Measurements from ENCODE around the gene TOMM7.
"Not testable (repeated sequence)": the region's sequence is repeated elsewhere in the genome, so short reads cannot be mapped to it uniquely, and the experiment has no call there.

Gene TOMM7

DNA sequence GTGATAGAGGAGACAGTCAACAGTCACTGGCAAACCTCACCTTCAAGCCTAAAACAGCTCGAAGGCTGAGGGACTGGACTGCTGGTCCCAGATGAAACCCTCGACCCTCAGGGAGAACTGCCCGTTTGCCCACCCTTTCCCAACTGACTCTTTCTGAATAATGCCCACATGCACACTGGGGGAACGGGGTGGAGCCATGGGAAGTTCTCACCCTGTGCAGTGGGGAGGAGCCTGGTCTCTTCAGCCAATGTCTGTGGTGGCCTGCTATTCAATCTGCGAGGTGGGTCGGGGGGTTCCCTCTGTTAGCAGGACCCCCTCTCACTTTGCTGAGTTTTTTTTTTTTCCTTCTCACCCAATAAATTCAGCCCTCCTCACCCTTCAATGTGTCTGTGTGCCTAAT is 14.5 kb downstream of the TOMM7 start:
- Mint-ChIP-seq H3K27me3 (no peaks in the 10 kb centered on the region), H3K27ac (ENCODE audit: low read depth) (no peak overlapping the region), H3K9me3 (no peaks in the 10 kb centered on the region), H3K4me1 (no peaks in the 10 kb centered on the region), H3K4me3 (no peak overlapping the region), H3K36me3 (ENCODE audit: insufficient read depth) (peaks cover 11% of the 10 kb centered on the region)
- DNase-seq (ENCODE audit: low spot score in 2 of 2) (no peak), ATAC-seq (replicated peaks; ENCODE audit: extremely low read depth, poor library complexity, severe bottlenecking) (no peak)

DNA sequence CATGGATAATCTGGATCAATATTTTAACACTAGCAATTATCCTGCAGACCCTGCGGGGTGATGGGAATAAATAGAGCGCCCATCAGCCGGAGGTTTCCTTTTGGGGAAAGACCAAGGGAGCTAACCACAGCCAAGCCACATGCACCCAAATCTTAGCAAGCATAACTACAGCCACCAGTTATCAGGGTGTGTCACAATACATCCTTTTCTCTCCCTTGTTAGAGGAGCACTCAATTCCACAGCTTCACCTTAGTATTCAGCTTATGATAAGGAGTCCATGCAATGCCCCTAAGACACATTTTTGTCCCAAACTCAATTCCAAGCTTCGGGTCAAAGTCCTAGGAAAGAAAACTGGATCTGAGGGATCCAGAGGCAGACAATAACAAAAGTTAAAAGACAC is 15.9 kb downstream of the TOMM7 start:
- H3K4me3 Mint-ChIP-seq, result no peak overlapping the region
- no peaks in the 10 kb centered on the region for H3K4me1 Mint-ChIP-seq
- no peak overlapping the region for H3K27ac Mint-ChIP-seq (ENCODE audit: low read depth)
- ATAC-seq (replicated peaks; ENCODE audit: extremely low read depth, poor library complexity, severe bottlenecking) (no peak), DNase-seq (ENCODE audit: low spot score in 2 of 2) (no peak)
- H3K36me3 Mint-ChIP-seq (ENCODE audit: insufficient read depth), result peaks cover 2% of the 10 kb centered on the region
- H3K27me3 Mint-ChIP-seq, result peaks cover 12% of the 10 kb centered on the region
- no peaks in the 10 kb centered on the region for H3K9me3 Mint-ChIP-seq

DNA sequence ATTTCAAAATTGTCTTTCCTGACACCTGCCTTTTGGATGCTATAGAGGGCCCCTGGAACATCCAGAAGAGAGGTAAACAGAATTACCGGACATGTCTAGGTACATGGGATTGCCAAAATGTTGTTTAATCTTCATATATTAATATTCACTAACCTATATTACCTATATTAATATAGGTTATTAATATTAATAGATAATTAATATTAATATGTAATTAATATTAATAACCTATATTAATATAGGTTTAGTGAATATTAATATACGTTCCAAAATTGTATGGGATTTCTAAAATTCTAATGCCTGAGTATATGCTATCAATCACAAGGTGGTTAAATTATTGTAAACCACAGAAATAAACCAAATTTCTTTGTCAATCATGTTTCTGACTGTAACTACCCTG is 17.4 kb downstream of the TOMM7 start:
- H3K9me3 Mint-ChIP-seq, result no peaks in the 10 kb centered on the region
- H3K27me3 Mint-ChIP-seq, result peaks cover 12% of the 10 kb centered on the region
- H3K4me3 Mint-ChIP-seq, result no peak overlapping the region
- H3K4me1 Mint-ChIP-seq, result no peaks in the 10 kb centered on the region
- no peak for ATAC-seq (replicated peaks; ENCODE audit: extremely low read depth, poor library complexity, severe bottlenecking)
- peaks cover 2% of the 10 kb centered on the region for H3K36me3 Mint-ChIP-seq (ENCODE audit: insufficient read depth)
- DNase-seq (ENCODE audit: low spot score in 2 of 2), result no peak
- no peak overlapping the region for H3K27ac Mint-ChIP-seq (ENCODE audit: low read depth)

DNA sequence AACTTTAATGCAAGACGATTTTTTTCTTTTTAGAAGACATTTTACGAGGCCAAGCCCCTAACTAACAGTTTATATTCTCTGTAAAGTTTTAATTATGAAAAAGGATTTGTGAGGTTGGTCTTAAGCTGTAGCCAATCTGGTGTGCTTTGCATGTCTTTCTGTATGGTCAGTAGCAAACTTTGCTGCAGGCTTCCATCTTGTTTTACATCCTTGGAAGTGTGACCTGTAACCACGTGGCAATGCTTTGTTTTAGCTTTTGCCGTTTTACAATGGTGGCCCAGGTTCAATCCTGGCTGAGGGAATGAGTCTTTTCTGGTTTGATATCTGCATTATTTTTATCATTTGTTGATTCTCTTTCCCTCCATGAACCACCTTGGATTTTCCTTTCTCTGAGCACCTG is 19.8 kb downstream of the TOMM7 start:
- not testable (repeated sequence) for ATAC-seq (replicated peaks; ENCODE audit: extremely low read depth, poor library complexity, severe bottlenecking); H3K9me3 Mint-ChIP-seq; H3K4me1 Mint-ChIP-seq; H3K27ac Mint-ChIP-seq (ENCODE audit: low read depth); DNase-seq (ENCODE audit: low spot score in 2 of 2); H3K36me3 Mint-ChIP-seq (ENCODE audit: insufficient read depth); H3K4me3 Mint-ChIP-seq
- peaks cover 12% of the 10 kb centered on the region for H3K27me3 Mint-ChIP-seq

DNA sequence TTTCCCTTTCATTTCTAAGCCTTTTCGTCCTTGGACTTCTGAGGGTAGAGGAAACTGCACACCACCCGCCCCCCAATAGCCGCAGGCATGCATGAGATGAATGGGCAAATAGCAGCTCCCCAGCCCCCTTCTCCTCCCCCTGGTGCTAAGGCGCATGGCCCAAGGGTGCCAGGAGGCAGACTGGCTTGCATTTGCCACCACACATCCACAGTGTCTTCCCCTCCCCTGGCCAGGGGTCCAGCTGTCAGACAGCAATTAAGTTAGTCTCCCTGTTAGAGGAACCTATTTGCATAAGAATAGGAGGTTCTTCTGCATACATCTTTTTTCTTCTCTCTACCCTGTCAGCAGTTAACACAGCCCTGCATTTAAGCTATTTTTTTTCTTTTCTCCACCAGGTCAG is 20.2 kb downstream of the TOMM7 start:
- no peak for ATAC-seq (replicated peaks; ENCODE audit: extremely low read depth, poor library complexity, severe bottlenecking)
- H3K36me3 Mint-ChIP-seq (ENCODE audit: insufficient read depth), result no peaks in the 10 kb centered on the region

DNA sequence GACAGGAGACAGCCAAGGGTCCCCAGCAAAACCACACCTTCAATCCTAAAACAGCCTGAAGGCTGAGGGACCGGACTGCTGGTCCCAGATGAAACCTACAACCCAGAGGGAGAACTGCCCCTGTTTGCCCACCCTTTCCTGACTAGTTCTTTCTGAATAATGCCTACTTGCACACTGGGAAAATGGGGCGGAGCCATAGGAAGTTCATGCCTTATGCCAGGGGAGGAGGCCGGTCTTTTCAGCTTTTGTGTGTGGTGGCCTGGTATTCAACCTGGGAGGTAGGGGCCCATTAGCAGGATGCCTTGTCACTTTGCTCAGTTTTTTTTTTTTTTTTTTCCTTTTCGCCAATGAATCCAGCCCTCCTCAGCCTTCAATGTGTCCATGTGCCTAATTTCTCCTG is 20.7 kb downstream of the TOMM7 start:
- no peaks in the 10 kb centered on the region for H3K9me3 Mint-ChIP-seq
- no peak for ATAC-seq (replicated peaks; ENCODE audit: extremely low read depth, poor library complexity, severe bottlenecking)
- H3K27ac Mint-ChIP-seq (ENCODE audit: low read depth), result no peak overlapping the region
- H3K4me3 Mint-ChIP-seq, result no peak overlapping the region
- no peaks in the 10 kb centered on the region for H3K36me3 Mint-ChIP-seq (ENCODE audit: insufficient read depth)
- no peak for DNase-seq (ENCODE audit: low spot score in 2 of 2)
- no peaks in the 10 kb centered on the region for H3K4me1 Mint-ChIP-seq
- H3K27me3 Mint-ChIP-seq, result peaks cover 12% of the 10 kb centered on the region

More for the DNA sequence above, 20.2 kb downstream of the TOMM7 start:
- Mint-ChIP-seq H3K4me1 (no peaks in the 10 kb centered on the region), H3K27me3 (peaks cover 12% of the 10 kb centered on the region), H3K9me3 (no peaks in the 10 kb centered on the region), H3K4me3 (no peak overlapping the region), H3K27ac (ENCODE audit: low read depth) (no peak overlapping the region)
- DNase-seq (ENCODE audit: low spot score in 2 of 2), result no peak

DNA sequence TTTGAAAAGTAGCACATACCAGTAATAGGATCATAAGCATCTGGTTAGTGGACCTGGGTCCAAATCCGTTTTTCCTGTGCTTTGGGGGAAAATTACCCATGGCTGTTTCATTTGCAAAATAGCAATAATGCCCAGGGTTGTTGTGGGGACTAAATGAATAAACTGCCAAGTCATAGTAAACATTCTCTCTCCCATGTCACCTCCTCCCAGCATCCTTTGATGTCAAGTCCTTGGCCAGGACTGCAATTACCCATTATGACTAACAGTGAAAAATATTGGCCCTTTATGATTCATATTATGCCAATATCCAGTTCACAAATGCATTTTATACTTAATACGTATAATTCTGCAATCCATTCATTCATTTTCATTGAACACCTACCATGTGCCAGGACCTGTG is 23.0 kb downstream of the TOMM7 start:
- H3K36me3 Mint-ChIP-seq (ENCODE audit: insufficient read depth), result no peaks in the 10 kb centered on the region
- peaks cover 12% of the 10 kb centered on the region for H3K27me3 Mint-ChIP-seq
- no peaks in the 10 kb centered on the region for H3K9me3 Mint-ChIP-seq
- no peaks in the 10 kb centered on the region for H3K4me1 Mint-ChIP-seq
- no peak for DNase-seq (ENCODE audit: low spot score in 2 of 2)
- H3K4me3 Mint-ChIP-seq, result no peak overlapping the region
- no peak for ATAC-seq (replicated peaks; ENCODE audit: extremely low read depth, poor library complexity, severe bottlenecking)
- H3K27ac Mint-ChIP-seq (ENCODE audit: low read depth), result no peak overlapping the region

DNA sequence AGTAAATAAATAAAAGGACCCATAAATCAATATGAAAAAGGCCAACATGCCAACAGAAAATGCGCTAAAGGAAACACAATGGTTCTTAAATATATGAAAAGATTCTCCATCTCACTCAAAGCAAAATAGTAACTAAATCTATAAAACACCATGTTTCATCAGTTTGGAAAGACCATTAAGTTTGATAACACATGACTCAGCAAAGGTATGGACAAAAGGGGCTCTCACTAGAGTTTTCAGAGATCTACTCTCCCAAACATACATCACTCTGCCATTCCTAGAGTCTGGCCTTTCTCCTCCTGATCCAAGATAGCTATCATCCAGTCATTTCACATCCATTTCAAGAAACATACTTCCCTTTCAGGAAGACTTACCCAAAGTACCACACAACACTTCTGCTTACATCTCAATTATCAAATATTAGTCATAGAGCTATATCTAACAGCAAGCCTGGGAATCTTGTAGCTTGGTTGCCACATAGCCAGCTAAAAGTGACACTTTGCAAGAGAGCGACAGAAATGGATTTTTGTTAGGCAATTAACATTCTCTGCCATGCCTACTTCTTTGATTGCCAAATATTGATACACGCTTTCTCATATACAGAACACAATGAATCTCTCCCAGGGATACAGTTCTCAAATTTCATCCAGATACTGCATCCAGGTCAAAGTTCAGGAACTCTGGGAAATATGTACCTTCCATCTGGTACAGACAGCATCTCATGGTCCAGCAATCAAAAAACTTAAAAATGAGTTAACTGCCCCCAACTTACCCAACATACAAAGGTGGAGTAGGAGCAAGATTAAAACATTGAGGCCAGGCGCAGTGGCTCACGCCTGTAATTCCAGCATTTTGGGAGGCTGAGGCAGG is 28.8 kb downstream of the TOMM7 start:
- Mint-ChIP-seq H3K9me3 (no peaks in the 10 kb centered on the region), H3K4me1 (no peaks in the 10 kb centered on the region)
- DNase-seq (ENCODE audit: low spot score in 2 of 2), result no peak

DNA sequence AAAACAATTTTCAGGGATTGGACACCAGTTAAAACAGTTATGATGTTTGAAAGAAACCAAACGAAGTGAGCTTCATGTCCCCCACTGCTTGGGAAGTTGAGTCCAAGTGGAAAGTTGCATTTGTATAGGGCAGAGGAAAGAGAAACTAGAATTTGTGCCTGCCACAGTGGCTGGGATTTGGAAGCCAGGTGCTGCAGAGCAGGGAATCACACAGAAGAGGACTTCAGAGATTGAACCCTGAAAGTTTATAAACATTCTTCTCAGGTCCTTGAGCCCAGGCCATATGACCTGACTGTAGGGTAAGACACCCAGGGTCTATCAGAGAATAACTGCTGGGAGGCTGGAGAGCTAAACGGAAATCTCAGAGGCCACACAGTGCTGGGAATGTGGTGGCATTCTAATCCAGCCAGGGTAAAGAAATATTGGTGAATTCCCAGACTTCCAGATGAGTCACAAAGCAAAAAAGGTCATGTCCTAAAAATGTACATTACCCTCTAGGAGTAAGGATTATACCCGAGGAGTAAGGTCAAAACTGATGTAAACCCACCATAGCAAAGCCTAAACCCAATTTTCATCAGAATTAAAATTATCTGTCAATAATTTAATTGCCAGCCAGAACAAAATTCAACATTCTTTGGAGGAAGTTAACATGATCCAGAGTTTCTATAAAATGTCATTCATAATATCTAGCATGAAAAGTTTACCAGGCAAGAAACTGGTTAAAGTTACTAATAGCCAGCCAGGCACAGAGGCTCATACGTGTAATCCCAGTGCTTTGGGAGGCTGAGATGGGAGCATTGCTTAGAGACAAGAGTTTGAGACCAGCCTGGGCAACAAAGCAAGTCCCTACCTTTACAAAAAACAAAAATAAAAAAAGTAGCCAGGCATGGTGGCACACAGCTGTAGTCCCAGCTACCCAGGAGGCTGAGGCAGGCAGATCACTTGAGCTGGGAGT is 31.2 kb downstream of the TOMM7 start:
- DNase-seq (ENCODE audit: low spot score in 2 of 2), result no peak
- no peaks in the 10 kb centered on the region for H3K9me3 Mint-ChIP-seq
- no peak overlapping the region for H3K4me3 Mint-ChIP-seq
- peaks cover 9% of the 10 kb centered on the region for H3K27me3 Mint-ChIP-seq
- H3K4me1 Mint-ChIP-seq, result no peaks in the 10 kb centered on the region
- ATAC-seq (replicated peaks; ENCODE audit: extremely low read depth, poor library complexity, severe bottlenecking), result no peak
- no peaks in the 10 kb centered on the region for H3K36me3 Mint-ChIP-seq (ENCODE audit: insufficient read depth)
- H3K27ac Mint-ChIP-seq (ENCODE audit: low read depth), result no peak overlapping the region

More for the DNA sequence above, 28.8 kb downstream of the TOMM7 start:
- H3K27ac Mint-ChIP-seq (ENCODE audit: low read depth), result no peak overlapping the region
- ATAC-seq (replicated peaks; ENCODE audit: extremely low read depth, poor library complexity, severe bottlenecking), result no peak
- H3K36me3 Mint-ChIP-seq (ENCODE audit: insufficient read depth), result no peaks in the 10 kb centered on the region
- peaks cover 9% of the 10 kb centered on the region for H3K27me3 Mint-ChIP-seq
- H3K4me3 Mint-ChIP-seq, result no peak overlapping the region

DNA sequence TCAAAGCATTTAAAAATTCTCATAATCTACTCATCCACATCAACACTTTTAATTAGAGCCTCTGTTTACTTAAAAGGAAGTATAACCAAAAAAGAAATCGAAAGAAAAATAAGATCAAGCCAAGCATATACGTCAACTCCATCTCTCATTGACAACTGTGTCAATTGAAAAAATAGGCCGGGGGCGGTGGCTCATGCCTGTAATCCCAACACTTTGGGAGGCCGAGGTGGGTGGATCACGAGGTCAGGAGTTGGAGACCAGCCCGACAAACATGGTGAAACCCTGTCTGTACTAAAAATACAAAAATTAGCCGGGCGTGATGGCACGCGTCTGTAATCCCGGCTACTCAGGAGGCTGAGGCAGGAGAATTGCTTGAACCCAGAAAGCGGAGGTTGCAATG is 32.0 kb downstream of the TOMM7 start:
- not testable (repeated sequence) for H3K36me3 Mint-ChIP-seq (ENCODE audit: insufficient read depth); H3K27ac Mint-ChIP-seq (ENCODE audit: low read depth); H3K27me3 Mint-ChIP-seq; H3K4me1 Mint-ChIP-seq; H3K9me3 Mint-ChIP-seq; ATAC-seq (replicated peaks; ENCODE audit: extremely low read depth, poor library complexity, severe bottlenecking); H3K4me3 Mint-ChIP-seq; DNase-seq (ENCODE audit: low spot score in 2 of 2)

DNA sequence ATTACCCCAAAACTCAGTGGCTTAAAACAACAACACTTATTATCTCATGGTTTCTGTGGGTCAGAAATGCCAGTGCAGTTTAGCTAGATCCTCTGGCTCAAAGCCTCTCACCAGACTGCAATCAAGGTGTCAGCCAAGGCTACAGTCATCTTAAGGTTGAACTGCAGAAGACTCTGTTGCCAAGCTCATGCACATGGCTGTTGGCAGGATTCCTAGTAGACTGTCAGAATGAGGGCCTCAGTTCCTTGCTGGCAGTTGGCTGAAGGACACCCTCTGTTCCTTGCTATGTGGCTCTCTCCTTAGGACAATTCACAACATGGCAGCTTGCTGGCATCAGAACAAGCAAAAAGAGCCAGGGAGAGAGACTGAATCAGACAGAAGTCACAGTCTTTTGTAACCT is 34.7 kb downstream of the TOMM7 start:
- Mint-ChIP-seq H3K36me3 (ENCODE audit: insufficient read depth) (no peaks in the 10 kb centered on the region), H3K27ac (ENCODE audit: low read depth) (no peak overlapping the region), H3K27me3 (peaks cover 9% of the 10 kb centered on the region), H3K4me3 (no peak overlapping the region), H3K9me3 (no peaks in the 10 kb centered on the region), H3K4me1 (no peaks in the 10 kb centered on the region)
- no peak for ATAC-seq (replicated peaks; ENCODE audit: extremely low read depth, poor library complexity, severe bottlenecking)
- no peak for DNase-seq (ENCODE audit: low spot score in 2 of 2)

DNA sequence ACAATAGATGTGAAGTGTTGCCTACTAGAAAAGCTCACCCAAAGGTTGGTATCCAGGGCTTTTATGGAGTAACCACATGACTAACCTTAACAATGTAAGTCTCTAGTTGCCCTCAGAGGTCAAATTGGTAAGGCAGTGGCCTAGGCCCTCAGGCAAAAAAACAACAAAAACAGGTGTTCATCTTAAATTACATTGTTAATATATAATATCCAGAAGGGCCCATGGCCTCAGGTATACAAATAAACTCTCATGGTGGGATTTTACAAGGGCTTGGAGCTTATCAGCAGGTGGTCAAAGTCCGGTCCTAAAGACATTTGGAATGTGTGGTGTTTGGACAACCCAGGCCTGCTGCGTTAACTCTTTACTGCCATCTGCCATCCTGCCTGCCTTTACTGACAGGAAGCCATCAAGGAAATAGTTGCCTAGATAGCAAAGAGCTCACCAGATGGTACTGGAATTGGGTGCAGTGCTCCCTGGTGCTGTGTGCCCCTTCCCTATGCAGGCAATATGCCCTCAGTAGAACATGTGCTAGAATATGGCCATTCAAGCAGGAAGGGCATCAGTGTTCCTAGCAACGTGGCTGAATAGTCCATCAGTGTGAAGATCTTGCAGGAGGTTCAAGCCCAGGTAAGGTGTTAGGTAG is 36.2 kb downstream of the TOMM7 start:
- no peaks in the 10 kb centered on the region for H3K36me3 Mint-ChIP-seq (ENCODE audit: insufficient read depth)
- no peak overlapping the region for H3K27ac Mint-ChIP-seq (ENCODE audit: low read depth)
- no peak for ATAC-seq (replicated peaks; ENCODE audit: extremely low read depth, poor library complexity, severe bottlenecking)
- no peak for DNase-seq (ENCODE audit: low spot score in 2 of 2)
- H3K4me3 Mint-ChIP-seq, result no peak overlapping the region
- H3K4me1 Mint-ChIP-seq, result no peaks in the 10 kb centered on the region
- no peaks in the 10 kb centered on the region for H3K9me3 Mint-ChIP-seq
- peaks cover 19% of the 10 kb centered on the region for H3K27me3 Mint-ChIP-seq
